ENCODE results near the gene RAD17.

GRCh38 chr5:69416699-69417098, 47.1 kb downstream of the RAD17 start:
- TF ChIP-seq TAF1 (IDR thresholded peaks at IDR 0.05; ENCODE audit: borderline replicate concordance, low read depth, low read length) (no peak), POLR2A (IDR thresholded peaks at IDR 0.05; ENCODE audit: low read depth, low read length) (no peak), POLR2AphosphoS5 (IDR thresholded peaks at IDR 0.05; ENCODE audit: low read depth, low read length) (no peak)
